CD4-positive, alpha-beta T cell (primary cell): ENCODE results near the gene VPS18. TPM values are rescaled to one million over a fixed set of nuclear protein-coding genes. Genes with fewer than 3 reads are reported as not detected.

Source experiments
- total RNA-seq, 174 experiments: library from RNA in 2 of 174; stranded (reverse) in 2 of 174; gene quantifications; one replicate each; pipeline ENCODE4 v1.2.3 and lab custom pipeline; 2021 to 2026

VPS18 gene
- total RNA-seq, 2 experiments from 2014 or later = 20.8 to 21.7 TPM

Other genes starting within 250 kb of the VPS18 start
- gene RAD51, start 199.3 kb upstream of the VPS18 start, total RNA-seq = 1 to 10 TPM in 1 of 2 experiments, under 1 TPM in 1; 0.64 to 1.5 TPM
- 10 to 100 TPM; 29.1 to 30.3 TPM for gene RMDN3, start 139.2 kb upstream of the VPS18 start, total RNA-seq
- gene GCHFR, start 130.4 kb upstream of the VPS18 start, total RNA-seq = 10 to 100 TPM; 13.5 to 14.8 TPM
- under 1 TPM; 0.77 to 0.98 TPM for gene C15orf62, start 124.5 kb upstream of the VPS18 start, total RNA-seq
- 10 to 100 TPM; 12.0 to 13.0 TPM for gene ZFYVE19, start 87.4 kb upstream of the VPS18 start, total RNA-seq
- 10 to 100 TPM; 14.4 to 17.9 TPM for gene DNAJC17, start 87.0 kb upstream of the VPS18 start, total RNA-seq
- not detected for gene PPP1R14D, start 65.7 kb upstream of the VPS18 start, total RNA-seq
- gene SPINT1, start 50.4 kb upstream of the VPS18 start, total RNA-seq = 1 to 10 TPM; 1.0 to 1.6 TPM
- under 1 TPM; 0.36 TPM for gene RHOV, start 20.2 kb upstream of the VPS18 start, total RNA-seq
- under 1 TPM; 0.11 to 0.14 TPM for gene DLL4, start 34.9 kb downstream of the VPS18 start, total RNA-seq
- under 1 TPM; 0.42 to 0.47 TPM for gene CHAC1, start 59.0 kb downstream of the VPS18 start, total RNA-seq
- 10 to 100 TPM; 20.3 to 22.9 TPM for gene INO80, start 221.8 kb downstream of the VPS18 start, total RNA-seq